GM19043 (cell line): Measurements from ENCODE around the gene SMYD3.

Experiments used
- ATAC-seq: cut with Tn5 transposase; IDR thresholded peaks from one replicate; pipeline ENCODE4 v1.9.1; 2021; ENCODE audit warnings: low read depth; ENCODE audit not compliant: unreplicated experiment

The SMYD3 gene

GRCh38 chr1:246516126-246516525 lies 9.0 kb upstream of the SMYD3 start:
- no peak for ATAC-seq

GRCh38 chr1:246515390-246516005 lies 8.4 kb upstream of the SMYD3 start:
- ATAC-seq, result no peak

- no peak for ATAC-seq
Measured at GRCh38 chr1:246513619-246514343, 6.7 kb upstream of the SMYD3 start.

- ATAC-seq, result no peak
Measured at GRCh38 chr1:246513041-246513440, 6.0 kb upstream of the SMYD3 start.

- no peak for ATAC-seq
Measured at GRCh38 chr1:246512635-246513034, 5.6 kb upstream of the SMYD3 start.

GRCh38 chr1:246512230-246512629 lies 5.2 kb upstream of the SMYD3 start:
- no peak for ATAC-seq

GRCh38 chr1:246511203-246511602 lies 4.1 kb upstream of the SMYD3 start:
- no peak for ATAC-seq

GRCh38 chr1:246510147-246511030 lies 3.3 kb upstream of the SMYD3 start:
- ATAC-seq, result no peak

GRCh38 chr1:246508897-246509688 lies 2.0 kb upstream of the SMYD3 start:
- no peak for ATAC-seq

- peak; percentile 12 for ATAC-seq
Measured at GRCh38 chr1:246506367-246506673, 759 bp downstream of the SMYD3 start.

- ATAC-seq, result no peak
Measured at GRCh38 chr1:246503341-246503740, 3.7 kb downstream of the SMYD3 start.

GRCh38 chr1:246497331-246497915 lies 9.7 kb downstream of the SMYD3 start:
- no peak for ATAC-seq

GRCh38 chr1:246492611-246493245 lies 14.4 kb downstream of the SMYD3 start:
- no peak for ATAC-seq

- ATAC-seq, result no peak
Measured at GRCh38 chr1:246491551-246492053, 15.5 kb downstream of the SMYD3 start.

- no peak for ATAC-seq
Measured at GRCh38 chr1:246488674-246489073, 18.4 kb downstream of the SMYD3 start.

GRCh38 chr1:246483569-246483933 lies 23.5 kb downstream of the SMYD3 start:
- no peak for ATAC-seq

GRCh38 chr1:246482805-246483568 lies 24.1 kb downstream of the SMYD3 start:
- no peak for ATAC-seq

- no peak for ATAC-seq
Measured at GRCh38 chr1:246479061-246479460, 28.0 kb downstream of the SMYD3 start.

- no peak for ATAC-seq
Measured at GRCh38 chr1:246477634-246478033, 29.4 kb downstream of the SMYD3 start.
